GM12801 (cell line): ENCODE results near the gene IRF2BP2.

Experiments used
- CTCF ChIP-seq: IDR thresholded peaks from one replicate; pipeline ENCODE4 v1.5.1; 2011; ENCODE audit warnings: control low read depth; ENCODE audit not compliant: insufficient read length; ENCODE audit errors: extremely low read depth

Gene IRF2BP2

GRCh38 chr1:234611225-234611846 lies 1.4 kb upstream of the IRF2BP2 start:
- no peak for TF ChIP-seq CTCF

GRCh38 chr1:234610666-234611224 lies 767 bp upstream of the IRF2BP2 start:
- TF ChIP-seq CTCF: no peak

DNA sequence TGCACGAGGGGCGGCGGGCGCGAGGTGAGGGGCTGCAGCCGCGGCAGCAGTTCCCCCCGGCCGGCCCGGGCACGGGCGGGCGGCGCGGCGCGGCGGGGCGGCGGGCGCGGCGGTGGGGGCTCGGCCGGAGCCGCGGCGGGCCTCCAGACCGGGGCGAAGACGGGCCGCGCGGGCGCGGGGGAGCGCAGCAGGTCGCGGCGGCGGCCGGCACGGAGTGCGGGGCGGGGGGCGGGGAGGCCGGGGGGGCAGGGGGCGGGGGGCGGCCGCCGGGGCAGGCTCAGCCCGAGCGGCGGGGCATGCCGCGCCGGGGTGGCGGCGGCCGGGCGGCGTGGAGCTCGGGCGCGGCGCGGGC lies 311 bp downstream of the IRF2BP2 start:
- no peak for TF ChIP-seq CTCF

- TF ChIP-seq CTCF: no peak
These were observed 877 bp downstream of the IRF2BP2 start for GRCh38 chr1:234608911-234609690.

GRCh38 chr1:234608025-234608910 lies 1.7 kb downstream of the IRF2BP2 start:
- TF ChIP-seq CTCF: no peak

DNA sequence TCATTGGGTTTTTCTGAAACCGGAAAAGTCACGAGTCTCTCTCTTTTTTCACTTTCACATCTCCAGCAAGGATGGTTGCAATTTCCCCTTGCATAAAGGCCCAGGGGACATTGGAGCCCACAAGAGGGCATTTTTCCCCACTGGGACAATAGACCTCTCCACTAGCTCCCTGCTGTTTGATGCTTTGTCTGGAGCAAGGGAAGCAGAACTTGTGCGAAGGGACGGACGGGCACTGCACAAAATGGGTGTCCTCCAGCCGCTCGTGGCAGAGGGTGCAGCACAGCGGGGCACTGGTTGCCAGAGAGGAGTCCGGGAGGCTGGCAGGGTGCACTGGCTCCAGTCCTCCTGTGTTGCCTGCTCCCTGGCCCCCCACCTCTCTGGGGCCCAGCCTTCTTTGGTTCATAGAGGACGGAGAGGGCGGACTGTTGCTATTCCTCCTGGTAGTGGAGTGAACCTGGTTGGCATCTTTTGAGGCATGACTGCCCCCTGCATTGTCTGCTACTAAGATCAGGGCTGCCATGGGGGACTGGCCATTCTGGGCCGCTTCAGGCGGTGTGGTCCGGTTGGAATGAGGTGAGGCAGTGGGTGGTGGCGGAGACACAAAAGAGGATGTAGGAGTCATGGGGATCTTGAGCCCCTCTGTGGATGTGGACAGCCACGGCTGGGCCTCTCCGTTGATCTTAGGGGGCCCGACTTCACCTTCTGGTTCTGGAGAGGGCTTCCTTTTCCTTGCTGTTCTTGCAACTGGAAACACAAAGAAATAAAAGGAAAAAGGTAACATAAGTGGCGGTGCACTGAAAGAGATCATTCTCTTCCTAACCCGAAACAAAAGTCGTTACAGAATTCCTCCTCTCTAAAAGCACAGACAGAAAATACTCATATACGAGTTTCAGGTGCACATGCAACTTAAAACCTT lies 2.6 kb downstream of the IRF2BP2 start:
- no peak for TF ChIP-seq CTCF
